ENCODE results near the gene EBF3.

DNA sequence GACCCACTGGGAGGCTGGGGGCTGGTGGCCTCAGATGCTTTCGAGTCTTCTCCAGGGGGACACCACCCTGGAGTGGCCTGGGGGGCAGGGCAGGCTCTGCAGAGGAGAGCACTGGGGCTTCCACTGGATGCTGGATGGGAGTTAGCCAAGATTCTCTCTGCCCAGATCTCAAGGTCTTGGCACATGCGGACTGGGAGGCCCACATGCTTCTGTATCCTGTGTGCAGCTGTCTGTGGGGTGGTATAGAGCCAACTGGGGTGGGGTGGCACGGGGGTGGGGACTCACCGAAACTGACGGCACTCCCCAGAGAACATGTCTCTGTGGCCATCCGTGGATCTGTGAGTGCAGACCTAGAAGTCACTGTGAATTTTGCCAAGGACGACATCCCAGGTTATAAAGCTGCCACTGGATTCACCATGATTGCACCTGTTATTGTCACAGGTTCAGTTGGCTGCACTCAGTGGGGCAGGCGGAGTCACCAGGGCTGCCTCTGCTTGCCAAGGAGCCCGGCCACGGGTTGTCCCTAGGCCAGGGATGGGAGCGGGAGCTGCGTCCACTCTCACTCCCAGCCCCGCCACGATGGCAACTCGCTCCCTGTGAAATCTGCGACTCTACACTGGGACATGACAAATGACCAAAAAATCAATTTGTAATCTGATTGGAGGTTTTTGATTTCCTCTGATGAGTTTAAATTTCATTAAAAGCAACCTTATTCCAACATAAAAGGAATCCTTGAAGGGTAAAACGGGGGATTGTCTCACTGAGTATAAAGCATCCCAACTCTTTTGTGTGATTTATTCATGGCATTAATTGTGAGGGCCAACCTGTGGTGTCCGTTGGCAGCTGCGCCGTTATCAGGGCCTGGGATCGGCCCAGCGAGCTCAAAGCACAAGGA is 131.3 kb downstream of the EBF3 start:
- TF ChIP-seq, protein P1, sequence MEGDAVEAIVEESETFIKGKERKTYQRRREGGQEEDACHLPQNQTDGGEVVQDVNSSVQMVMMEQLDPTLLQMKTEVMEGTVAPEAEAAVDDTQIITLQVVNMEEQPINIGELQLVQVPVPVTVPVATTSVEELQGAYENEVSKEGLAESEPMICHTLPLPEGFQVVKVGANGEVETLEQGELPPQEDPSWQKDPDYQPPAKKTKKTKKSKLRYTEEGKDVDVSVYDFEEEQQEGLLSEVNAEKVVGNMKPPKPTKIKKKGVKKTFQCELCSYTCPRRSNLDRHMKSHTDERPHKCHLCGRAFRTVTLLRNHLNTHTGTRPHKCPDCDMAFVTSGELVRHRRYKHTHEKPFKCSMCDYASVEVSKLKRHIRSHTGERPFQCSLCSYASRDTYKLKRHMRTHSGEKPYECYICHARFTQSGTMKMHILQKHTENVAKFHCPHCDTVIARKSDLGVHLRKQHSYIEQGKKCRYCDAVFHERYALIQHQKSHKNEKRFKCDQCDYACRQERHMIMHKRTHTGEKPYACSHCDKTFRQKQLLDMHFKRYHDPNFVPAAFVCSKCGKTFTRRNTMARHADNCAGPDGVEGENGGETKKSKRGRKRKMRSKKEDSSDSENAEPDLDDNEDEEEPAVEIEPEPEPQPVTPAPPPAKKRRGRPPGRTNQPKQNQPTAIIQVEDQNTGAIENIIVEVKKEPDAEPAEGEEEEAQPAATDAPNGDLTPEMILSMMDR (conservative IDR thresholded peaks at IDR 0.05 in 1 of 2, IDR thresholded peaks at IDR 0.05 in 1 of 2; ENCODE audit: extremely low read depth in 1 of 2, insufficient read depth in 1 of 2, low read depth in 1 of 2, low read length in 2 of 2), result no peak
- no peak for TF ChIP-seq EZH2 (IDR thresholded peaks at IDR 0.05; ENCODE audit: borderline replicate concordance, low read length)

Data from mammary epithelial cell (primary cell).